Pancreas (tissue), 10 donors: ENCODE measurements around the gene GHDC. TPM values are rescaled to one million over a fixed set of nuclear protein-coding genes. Genes with fewer than 3 reads are reported as not detected.

Source experiments
- ATAC-seq, 4 donors: fragments of 200-7000 bp; cut with Tn5 transposase; one replicate each; pipeline versions ENCODE4 v1.8.0 to v1.9.1; 2020; ENCODE audit warnings: mild to moderate bottlenecking in 4 of 4, moderate library complexity in 4 of 4
- DNase-seq, 6 donors: peaks; one replicate each; pipeline ENCODE4 v3.0.0-alpha.2; 2020
- FAIRE-seq: peaks from 2 replicates; lab custom pipeline; 2012; peaks lifted over from hg19 to GRCh38; lab: Jason Lieb, UNC
- H3K27ac ChIP-seq, 4 donors: fragments of 200-600 bp; sonication (generic); 1 replicate in 3 of 4; 2 replicates in 1 of 4; pipeline versions ENCODE4 v1.5.0 to v1.8.0; 2020
- H3K27me3 ChIP-seq, 4 donors: fragments of 200-600 bp; one replicate each; pipeline ENCODE4 v1.8.0; 2021
- H3K36me3 ChIP-seq, 3 donors: fragments of 200-600 bp; sonication (generic) in 1 of 3; one replicate each; pipeline versions ENCODE4 v1.5.0 to v1.8.0; 2020 to 2021
- H3K4me1 ChIP-seq, 3 donors: fragments of 200-600 bp; one replicate each; pipeline ENCODE4 v1.8.0; 2021
- H3K4me3 ChIP-seq, 4 donors: fragments of 200-600 bp; sonication (generic) in 2 of 4; one replicate each; pipeline versions ENCODE4 v1.5.0 to v1.8.0; 2020 to 2021
- H3K9me3 ChIP-seq, 4 donors: fragments of 200-600 bp; one replicate each; pipeline ENCODE4 v1.8.0; 2021
- CTCF ChIP-seq, 4 donors: fragments of 200-600 bp; sonication (generic) in 3 of 4; IDR thresholded peaks; one replicate each; pipeline versions ENCODE4 v1.5.0 to v1.8.0; 2021; ENCODE audit warnings: antibody characterized with exemption in 4 of 4
- WGBS, 2 donors: extraction: QIAGEN DNeasy Blood & Tissue Kit; methylation state at CpG; one replicate each; pipeline ENCODE4 v1.1.7; 2013; 5-methylcytosine and 5-hydroxymethylcytosine counted together
- intact Hi-C, 3 donors: fragments of 100-400 bp; cut with DNase I; formaldehyde crosslinking; loops; one replicate each; pipeline versions ENCODE4 v1.11.1 to v1.14.2; 2022
- polyA plus RNA-seq, 2 donors: library from polyadenylated mRNA; stranded (reverse); fragments of 200-250 nt; gene quantifications; one replicate each; pipeline ENCODE4 v1.2.3, GENCODE V29; 2013
- total RNA-seq, 6 donors: library from RNA; stranded (reverse); fragmentation: NEBNext Ultra II Directional in 4 of 6; extraction: Animal tissue kit (Norgen Biotek cat#: 25700) in 4 of 6; gene quantifications; one replicate each; pipeline versions ENCODE4 v1.2.1 to v1.2.4, GENCODE V29; 2021 to 2023
- donor health status: healthy with polysubstance abuse.
- donor health status: DM: no; HTN: no; CAD: no; lungs with moderate emphysema.
- donor health status: DM: no; HTN: no; CAD: no.
- donor health status: control.
- donor health status: control.
- donor health status: Bipolar disorder and iron deficiency.
- donor health status: DM: yes; HTN: yes; CAD: no.
- donor health status: DM: no; HTN: no; CAD: no.
- donor health status: DM: no; HTN: no; CAD: no.
- donor health status: DM: yes; HTN: yes; CAD: no.

The GHDC gene
- total and polyA plus RNA-seq, 8 donors = 14.8 to 21.6 (median 18.4) TPM

DNA sequence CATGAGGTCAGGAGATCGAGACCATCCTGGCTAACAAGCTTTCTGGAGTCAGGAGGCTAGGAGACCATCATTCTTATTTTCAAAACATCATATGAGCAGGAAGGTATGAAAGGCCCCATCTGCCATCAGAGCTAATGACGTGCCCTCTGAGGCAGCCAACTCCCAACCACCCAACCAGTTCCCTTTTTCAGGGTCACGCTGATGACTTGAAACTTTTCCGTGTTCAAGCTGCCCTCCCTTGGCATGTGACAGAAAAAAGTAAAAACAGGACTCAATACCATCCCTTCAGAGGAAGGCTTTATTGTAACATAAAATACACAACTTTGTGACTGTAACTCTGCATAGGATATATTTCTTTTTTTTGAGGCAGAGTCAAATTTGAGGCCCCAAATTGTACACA, 4.6 kb upstream of the GHDC start:
- TF ChIP-seq CTCF (IDR thresholded peaks at IDR 0.05) = no peak
- H3K36me3 ChIP-seq = no peaks in the 10 kb centered on the region
- peaks cover 0 to 6% (median 0%) of the 10 kb centered on the region in 3 donors for H3K4me1 ChIP-seq
- no peak for ATAC-seq
- intact Hi-C loops = no loop called here
- H3K27me3 ChIP-seq = no peaks in the 10 kb centered on the region
- no peak overlapping the region for H3K4me3 ChIP-seq
- no peaks in the 10 kb centered on the region for H3K9me3 ChIP-seq
- no peak for DNase-seq
- no peak for FAIRE-seq
- WGBS, 2 donors = 80 to 81% methylated on average over 4 of the region's 4 CpGs
- peak overlapping the region in 1 of 4 donors; percentile 44 for H3K27ac ChIP-seq

GRCh38 chr17:42197564-42198156, 3.4 kb upstream of the GHDC start:
- TF ChIP-seq CTCF (IDR thresholded peaks at IDR 0.05) = no peak
- FAIRE-seq (no peak), DNase-seq (peak in 1 of 6 donors; percentile 23), ATAC-seq (no peak)
- Histone ChIP-seq H3K4me3 (no peak overlapping the region), H3K36me3 (no peaks in the 10 kb centered on the region), H3K27me3 (no peaks in the 10 kb centered on the region), H3K27ac (no peak overlapping the region), H3K9me3 (no peaks in the 10 kb centered on the region), H3K4me1 (peaks cover 0 to 12% (median 5%) of the 10 kb centered on the region in 3 donors)
- WGBS, 2 donors = 92 to 94% methylated on average over 8 of the region's 8 CpGs
- intact Hi-C loops = no loop called here

- Histone ChIP-seq H3K4me3 (peak overlapping the region; percentile 33 to 67 (median 53)), H3K4me1 (peaks cover 0 to 6% (median 5%) of the 10 kb centered on the region in 3 donors), H3K9me3 (no peaks in the 10 kb centered on the region), H3K27me3 (no peaks in the 10 kb centered on the region), H3K27ac (peak overlapping the region in 1 of 4 donors; percentile 62), H3K36me3 (no peaks in the 10 kb centered on the region)
- no peak for FAIRE-seq
- peak in 1 of 6 donors; percentile 73 for DNase-seq
- 72 to 84% methylated on average over 12 of the region's 12 CpGs for WGBS, 2 donors
- intact Hi-C loops = no loop called here
- no peak for ATAC-seq
- TF ChIP-seq CTCF (IDR thresholded peaks at IDR 0.05) = no peak
Observed at GRCh38 chr17:42193216-42193968, 902 bp downstream of the GHDC start.

- peaks cover 0 to 6% (median 5%) of the 10 kb centered on the region in 3 donors for H3K4me1 ChIP-seq
- no peak for FAIRE-seq
- WGBS, 2 donors = 89 to 92% methylated on average over 23 of the region's 23 CpGs
- intact Hi-C loops = no loop called here
- no peaks in the 10 kb centered on the region for H3K27me3 ChIP-seq
- ATAC-seq = no peak
- peak in 1 of 6 donors; percentile 71 for DNase-seq
- no peak for TF ChIP-seq CTCF (IDR thresholded peaks at IDR 0.05)
- no peak overlapping the region for H3K4me3 ChIP-seq
- no peaks in the 10 kb centered on the region for H3K9me3 ChIP-seq
- no peak overlapping the region for H3K27ac ChIP-seq
- H3K36me3 ChIP-seq = no peaks in the 10 kb centered on the region
Observed at GRCh38 chr17:42192189-42193126, 1.8 kb downstream of the GHDC start.
